ENCODE data around the gene POLE4.

GRCh38 chr2:75007819-75008218, 49.4 kb downstream of the POLE4 start:
- no peak for TF ChIP-seq CTCF (IDR thresholded peaks at IDR 0.05)
- TF ChIP-seq POLR2A (IDR thresholded peaks at IDR 0.05): no peak
